Vagina (tissue), 2 donors: Measurements from ENCODE around the gene TMEM131L.
A peak's percentile ranks its signal among the peaks of the same experiment; 100 is the strongest.

Source experiments
- CTCF ChIP-seq, 3 experiments: fragments of 450-650 bp in 2 of 3; fragments of 200-600 bp in 1 of 3; sonication (generic) in 1 of 3; IDR thresholded peaks; one replicate each; pipeline ENCODE4 v1.5.1; 2017 to 2019; ENCODE audit warnings: antibody characterized with exemption in 3 of 3, mild to moderate bottlenecking in 2 of 3, moderate library complexity in 2 of 3
- POLR2A ChIP-seq, 2 donors: fragments of 450-650 bp; IDR thresholded peaks; one replicate each; pipeline ENCODE4 v1.6.1; 2017; ENCODE audit warnings: antibody characterized with exemption in 2 of 2, mild to moderate bottlenecking in 2 of 2, moderate library complexity in 2 of 2

DNA sequence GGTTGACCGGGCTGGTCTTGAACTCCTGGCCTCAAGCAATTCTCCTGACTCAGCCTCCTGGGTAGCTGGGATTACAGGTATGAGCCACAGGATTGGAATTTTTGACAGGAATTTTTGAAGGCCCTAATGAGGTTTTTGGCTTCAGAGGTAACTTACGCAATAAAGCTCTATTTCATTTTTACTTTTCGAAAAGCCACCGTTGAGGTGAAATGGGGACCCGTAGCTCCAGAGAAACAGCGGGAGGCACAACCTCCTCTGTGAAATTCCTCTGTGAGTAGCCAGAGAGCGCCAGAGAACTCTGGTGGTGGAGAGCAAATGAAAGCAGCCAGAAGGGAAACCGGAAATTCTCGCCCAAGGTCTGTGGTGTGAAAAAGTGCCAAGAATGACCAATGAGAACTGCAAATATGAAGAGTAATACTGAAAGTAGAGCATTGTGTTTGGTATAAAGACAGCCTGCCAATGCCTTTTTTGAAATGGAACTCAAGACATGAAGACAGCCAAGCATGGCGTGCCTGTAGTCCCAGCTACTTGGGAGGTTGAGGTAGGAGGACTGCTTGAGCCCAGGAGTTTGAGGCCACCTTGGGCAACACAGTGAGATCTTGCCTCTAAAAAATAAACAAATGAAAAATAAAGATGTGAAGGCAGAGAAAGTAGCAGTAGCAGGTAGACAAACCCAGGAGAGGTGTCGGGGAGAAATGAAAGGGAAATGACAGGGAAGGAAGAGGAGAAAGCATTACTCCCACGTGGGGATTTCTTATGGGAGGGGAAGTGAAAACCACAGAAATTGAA lies 33.0 kb upstream of the TMEM131L start:
- TF ChIP-seq CTCF (IDR thresholded peaks at IDR 0.05) (peak; percentile 35 to 60 (median 58)), POLR2A (IDR thresholded peaks at IDR 0.05) (no peak)
